GM19035 (cell line): ENCODE results near the gene PTPDC1.

ENCODE experiments used
- ATAC-seq: cut with Tn5 transposase; IDR thresholded peaks from one replicate; pipeline ENCODE4 v1.9.1; 2021; ENCODE audit not compliant: unreplicated experiment

PTPDC1 gene

GRCh38 chr9:94140418-94140780 lies 56.1 kb downstream of the PTPDC1 start:
- ATAC-seq: no peak

GRCh38 chr9:94140791-94141790 lies 56.8 kb downstream of the PTPDC1 start:
- no peak for ATAC-seq

- ATAC-seq: no peak
These were observed 58.1 kb downstream of the PTPDC1 start for GRCh38 chr9:94142353-94142752.

- no peak for ATAC-seq
These were observed 60.1 kb downstream of the PTPDC1 start for GRCh38 chr9:94144394-94144793.

- ATAC-seq: no peak
These were observed 61.4 kb downstream of the PTPDC1 start for GRCh38 chr9:94145640-94146039.

- ATAC-seq: no peak
These were observed 63.5 kb downstream of the PTPDC1 start for GRCh38 chr9:94147776-94148175.

- ATAC-seq: no peak
These were observed 64.2 kb downstream of the PTPDC1 start for GRCh38 chr9:94148419-94148818.

GRCh38 chr9:94149696-94150095 lies 65.4 kb downstream of the PTPDC1 start:
- no peak for ATAC-seq

GRCh38 chr9:94150279-94150828 lies 66.1 kb downstream of the PTPDC1 start:
- ATAC-seq: no peak

GRCh38 chr9:94150890-94151650 lies 66.8 kb downstream of the PTPDC1 start:
- no peak for ATAC-seq

GRCh38 chr9:94153905-94154304 lies 69.6 kb downstream of the PTPDC1 start:
- ATAC-seq: no peak

GRCh38 chr9:94156348-94157049 lies 72.2 kb downstream of the PTPDC1 start:
- no peak for ATAC-seq

GRCh38 chr9:94157050-94157801 lies 73.0 kb downstream of the PTPDC1 start:
- ATAC-seq: no peak
